ENCODE measurements around the gene HECTD1. TPM values are rescaled to one million over a fixed set of nuclear protein-coding genes. Genes with fewer than 3 reads are reported as not detected.
"Not testable (repeated sequence)": the region's sequence is repeated elsewhere in the genome, so short reads cannot be mapped to it uniquely, and the experiment has no call there.

The HECTD1 gene
- total and polyA plus RNA-seq, 3 donors from 2014 or later: 124 to 235 (median 232) TPM

GRCh38 chr14:31194661-31195060 is 12.9 kb downstream of the HECTD1 start:
- H3K9me3 ChIP-seq: no peaks in the 10 kb centered on the region
- no peak for DNase-seq
- H3K4me1 ChIP-seq: peaks cover 4% of the 10 kb centered on the region
- no peak overlapping the region for H3K27ac ChIP-seq
- TF ChIP-seq, protein P1, sequence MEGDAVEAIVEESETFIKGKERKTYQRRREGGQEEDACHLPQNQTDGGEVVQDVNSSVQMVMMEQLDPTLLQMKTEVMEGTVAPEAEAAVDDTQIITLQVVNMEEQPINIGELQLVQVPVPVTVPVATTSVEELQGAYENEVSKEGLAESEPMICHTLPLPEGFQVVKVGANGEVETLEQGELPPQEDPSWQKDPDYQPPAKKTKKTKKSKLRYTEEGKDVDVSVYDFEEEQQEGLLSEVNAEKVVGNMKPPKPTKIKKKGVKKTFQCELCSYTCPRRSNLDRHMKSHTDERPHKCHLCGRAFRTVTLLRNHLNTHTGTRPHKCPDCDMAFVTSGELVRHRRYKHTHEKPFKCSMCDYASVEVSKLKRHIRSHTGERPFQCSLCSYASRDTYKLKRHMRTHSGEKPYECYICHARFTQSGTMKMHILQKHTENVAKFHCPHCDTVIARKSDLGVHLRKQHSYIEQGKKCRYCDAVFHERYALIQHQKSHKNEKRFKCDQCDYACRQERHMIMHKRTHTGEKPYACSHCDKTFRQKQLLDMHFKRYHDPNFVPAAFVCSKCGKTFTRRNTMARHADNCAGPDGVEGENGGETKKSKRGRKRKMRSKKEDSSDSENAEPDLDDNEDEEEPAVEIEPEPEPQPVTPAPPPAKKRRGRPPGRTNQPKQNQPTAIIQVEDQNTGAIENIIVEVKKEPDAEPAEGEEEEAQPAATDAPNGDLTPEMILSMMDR (IDR thresholded peaks at IDR 0.05): no peak
- no peak for TF ChIP-seq POLR2A (IDR thresholded peaks at IDR 0.05)
- no peaks in the 10 kb centered on the region for H3K27me3 ChIP-seq
- intact Hi-C loops (cut with DNase I; ENCODE audit: low total_unique reads): no loop called here
- no peaks in the 10 kb centered on the region for H3K36me3 ChIP-seq (ENCODE audit: low read depth, missing control alignments)
- no peak overlapping the region for H3K4me3 ChIP-seq

DNA sequence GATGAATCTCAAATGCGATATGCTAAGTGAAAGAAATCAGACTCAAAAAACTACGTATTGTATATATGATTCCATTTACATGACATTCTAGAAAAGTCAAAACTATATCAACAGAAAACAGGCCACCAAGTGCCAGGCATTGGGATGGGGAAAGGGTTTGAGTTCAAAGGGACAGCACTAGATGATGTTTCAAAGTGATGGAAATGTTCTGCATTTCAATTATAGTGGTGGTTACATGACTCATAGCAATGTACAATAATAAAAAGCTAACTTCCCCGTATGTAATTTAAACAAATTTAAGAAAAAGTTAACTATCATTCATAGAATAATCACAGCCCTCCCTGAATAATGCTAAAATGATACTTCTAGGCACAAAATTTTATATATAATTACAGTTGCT is 13.5 kb downstream of the HECTD1 start:
- WGBS, 2 donors: 91 to 93% methylated on average over 3 of the region's 3 CpGs
- TF ChIP-seq, protein P1 (IDR thresholded peaks at IDR 0.05): no peak
- no peak for TF ChIP-seq POLR2A (IDR thresholded peaks at IDR 0.05)
- Histone ChIP-seq H3K4me1 (peaks cover 4% of the 10 kb centered on the region), H3K36me3 (ENCODE audit: low read depth, missing control alignments) (no peaks in the 10 kb centered on the region), H3K27me3 (no peaks in the 10 kb centered on the region), H3K27ac (no peak overlapping the region), H3K4me3 (no peak overlapping the region), H3K9me3 (no peaks in the 10 kb centered on the region)
- no peak for DNase-seq
- intact Hi-C loops (cut with DNase I; ENCODE audit: low total_unique reads): no loop called here

- H3K27me3 ChIP-seq; H3K27ac ChIP-seq; H3K9me3 ChIP-seq; DNase-seq; H3K4me1 ChIP-seq; H3K36me3 ChIP-seq (ENCODE audit: low read depth, missing control alignments); H3K4me3 ChIP-seq; intact Hi-C loops (cut with DNase I; ENCODE audit: low total_unique reads): not testable (repeated sequence)
- 84 to 89% methylated on average over 8 of the region's 8 CpGs for WGBS, 2 donors
Measured at GRCh38 chr14:31192544-31192943, 15.0 kb downstream of the HECTD1 start.

DNA sequence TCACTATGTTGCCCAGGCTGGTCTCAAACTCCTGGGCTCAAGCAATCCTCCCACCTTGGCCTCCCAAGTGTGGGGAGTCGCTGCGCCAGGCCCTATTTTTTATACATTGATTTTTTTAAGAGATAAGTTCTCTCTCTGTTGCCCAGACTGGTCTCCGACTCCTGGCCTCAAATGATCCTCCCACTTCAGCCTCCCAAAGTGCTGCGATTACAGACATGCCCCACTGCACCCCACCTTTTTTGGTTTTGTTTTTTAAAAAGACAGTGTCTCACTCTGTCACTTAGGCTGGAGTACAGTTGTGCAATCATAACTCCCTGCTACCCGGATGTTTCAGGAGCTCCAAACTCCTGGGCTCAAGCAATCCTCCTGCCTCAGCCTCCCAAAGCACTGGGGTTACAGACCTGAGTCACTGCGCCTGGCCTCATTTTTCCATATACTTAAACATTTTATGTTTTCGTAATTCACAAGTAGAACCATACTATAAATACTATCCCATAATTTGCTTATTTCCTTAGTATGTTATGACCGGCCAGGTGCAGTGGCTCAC is 16.8 kb downstream of the HECTD1 start:
- H3K4me1 ChIP-seq: peaks cover 4% of the 10 kb centered on the region

DNA sequence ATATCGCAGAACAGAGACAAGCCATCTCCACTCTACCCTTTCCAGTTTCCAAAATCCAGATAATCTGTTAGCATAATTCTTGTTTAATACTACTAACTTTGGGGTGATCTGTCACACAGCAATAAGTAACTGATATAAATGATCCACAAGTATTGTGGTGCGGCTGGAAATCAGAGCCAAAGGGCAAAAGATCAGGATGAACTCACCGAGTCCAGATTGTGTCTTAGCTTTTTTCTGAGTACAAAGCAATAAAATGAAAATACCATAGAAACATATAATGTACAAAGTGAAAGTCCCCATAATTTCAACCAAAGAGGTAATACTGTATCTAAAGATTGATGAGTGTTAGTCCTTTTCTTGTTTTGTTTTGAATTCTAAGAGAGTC is 17.4 kb downstream of the HECTD1 start:
- TF ChIP-seq POLR2A (IDR thresholded peaks at IDR 0.05): no peak
- Histone ChIP-seq H3K9me3 (no peaks in the 10 kb centered on the region), H3K27ac (no peak overlapping the region), H3K4me3 (no peak overlapping the region), H3K27me3 (no peaks in the 10 kb centered on the region), H3K4me1 (peaks cover under 1% of the 10 kb centered on the region), H3K36me3 (ENCODE audit: low read depth, missing control alignments) (no peaks in the 10 kb centered on the region)
- no peak for DNase-seq
- intact Hi-C loops (cut with DNase I; ENCODE audit: low total_unique reads): no loop called here
- WGBS, 2 donors: 74 to 84% methylated on average over 3 of the region's 3 CpGs

More for the DNA sequence above, 16.8 kb downstream of the HECTD1 start:
- no peaks in the 10 kb centered on the region for H3K9me3 ChIP-seq
- 97 to 98% methylated on average over 8 of the region's 8 CpGs for WGBS, 2 donors
- no peak overlapping the region for H3K27ac ChIP-seq
- intact Hi-C loops (cut with DNase I; ENCODE audit: low total_unique reads): no loop called here
- H3K36me3 ChIP-seq (ENCODE audit: low read depth, missing control alignments): no peaks in the 10 kb centered on the region
- H3K4me3 ChIP-seq: no peak overlapping the region
- DNase-seq: no peak
- TF ChIP-seq, protein P1 (IDR thresholded peaks at IDR 0.05): no peak
- TF ChIP-seq POLR2A (IDR thresholded peaks at IDR 0.05): no peak
- no peaks in the 10 kb centered on the region for H3K27me3 ChIP-seq

All from testis (tissue), 3 donors.